ENCODE data around the gene HEXA.

DNA sequence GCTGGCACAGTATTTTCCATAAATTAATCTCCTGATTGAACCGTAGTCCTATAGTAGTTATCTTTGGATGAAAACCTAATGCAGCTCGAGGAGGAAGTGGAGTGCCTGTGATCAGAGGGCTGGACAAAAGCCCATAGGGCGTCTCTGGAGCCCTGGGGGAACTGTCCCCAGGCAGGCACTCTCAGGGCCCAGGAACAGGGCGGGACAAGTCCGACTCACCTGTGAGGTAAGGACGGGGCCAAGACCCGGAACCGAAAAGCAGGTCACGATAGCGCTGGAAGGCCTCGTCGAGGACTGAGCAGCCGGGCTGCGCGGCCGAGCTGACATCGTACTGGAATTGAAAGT, 341 bp downstream of the HEXA start:
- no peak for TF ChIP-seq EZH2 (IDR thresholded peaks at IDR 0.05)
- TF ChIP-seq POLR2AphosphoS5 (IDR thresholded peaks at IDR 0.05; ENCODE audit: borderline replicate concordance, low read depth, low read length): no peak

All from SK-N-MC (cell line).